PC-3 (cell line): ENCODE results near the gene IFITM2.

Experiments
- CTCF ChIP-seq: fragments of 300-600 bp; sonication (generic); conservative IDR thresholded peaks from 2 replicates; pipeline ENCODE4 v1.5.1; 2017; ENCODE audit warnings: antibody characterized with exemption, low read depth, mild to moderate bottlenecking, low read length
- EZH2 ChIP-seq: fragments of 300-600 bp; sonication (generic); IDR thresholded peaks from one replicate; pipeline ENCODE4 v1.6.1; 2017; ENCODE audit warnings: antibody characterized with exemption, mild to moderate bottlenecking, low read length; ENCODE audit not compliant: unreplicated experiment

- TF ChIP-seq CTCF (no peak), EZH2 (no peak)
Measured at GRCh38 chr11:350723-351255, 43.2 kb downstream of the IFITM2 start.
